ENCODE data around the gene PGA4. TPM values are rescaled to one million over a fixed set of nuclear protein-coding genes. Genes with fewer than 3 reads are reported as not detected.

The PGA4 gene
- total and polyA plus RNA-seq, 2 experiments from 2014 or later: 0.81 TPM; not detected in 1

GRCh38 chr11:61194981-61195695 is 27.0 kb upstream of the PGA4 start:
- TF ChIP-seq ZNF331 (CRISPR knock-in tag; IDR thresholded peaks at IDR 0.05; ENCODE audit: low read depth): no peak
- TF ChIP-seq POLR2AphosphoS5 (IDR thresholded peaks at IDR 0.05; ENCODE audit: low read depth): no peak
- TF ChIP-seq EZH2 (IDR thresholded peaks at IDR 0.05; ENCODE audit: low read depth, unreplicated experiment): no peak
- no peak for TF ChIP-seq JUNB (IDR thresholded peaks at IDR 0.05; ENCODE audit: unreplicated experiment)
- TF ChIP-seq ZNF114 (CRISPR knock-in tag; IDR thresholded peaks at IDR 0.05): no peak
- no peak for TF ChIP-seq NANOG (IDR thresholded peaks at IDR 0.05; ENCODE audit: borderline replicate concordance)
- TF ChIP-seq ETS1 (IDR thresholded peaks at IDR 0.05): no peak
- no peak for TF ChIP-seq STAT1 (IDR thresholded peaks at IDR 0.05; ENCODE audit: unreplicated experiment)
- TF ChIP-seq EZH2phosphoT487 (IDR thresholded peaks at IDR 0.05; ENCODE audit: unreplicated experiment): no peak
- no peak for TF ChIP-seq CREB1 (CRISPR knock-in tag; IDR thresholded peaks at IDR 0.05; ENCODE audit: low read depth)
- TF ChIP-seq ZNF462 (CRISPR knock-in tag; IDR thresholded peaks at IDR 0.05): no peak
- Histone ChIP-seq H4K20me1 (replicated peaks; ENCODE audit: insufficient read depth) (no peaks in the 10 kb centered on the region), H3K27me3 (ENCODE audit: insufficient read depth) (no peaks in the 10 kb centered on the region), H3K79me2 (replicated peaks; ENCODE audit: insufficient read depth) (no peaks in the 10 kb centered on the region), H3F3A (replicated peaks; ENCODE audit: low read depth) (no peaks in the 10 kb centered on the region), H2AFZ (peak overlapping the region; percentile 56; the same call in 1 of the 2 replicates), H3K27ac (ENCODE audit: low read depth) (no peak overlapping the region), H3K4me1 (ENCODE audit: insufficient read depth) (no peaks in the 10 kb centered on the region), H3K4me2 (no peak overlapping the region), H3K36me3 (ENCODE audit: insufficient read depth) (no peaks in the 10 kb centered on the region), H3K4me3 (no peak overlapping the region), H3K9me2 (ENCODE audit: insufficient read depth) (no peaks in the 10 kb centered on the region)
- Mint-ChIP-seq H3K36me3 (ENCODE audit: low read depth) (no peaks in the 10 kb centered on the region), H3K27ac (no peak overlapping the region), H3K4me3 (no peak overlapping the region), H3K27me3 (ENCODE audit: insufficient read depth, low read depth, poor library complexity) (peaks cover 9% of the 10 kb centered on the region), H3K9me3 (peaks cover 9% of the 10 kb centered on the region; the same call in 2 of the 3 replicates), H3K4me1 (peaks cover 2% of the 10 kb centered on the region; the same call in 1 of the 3 replicates)
- DNase-seq (ENCODE audit: low spot score) (no peak), ATAC-seq (no peak)

Measured in GM23338 (cell line).